HepG2 (cell line): Measurements from ENCODE around the gene SQOR. TPM values are rescaled to one million over a fixed set of nuclear protein-coding genes. Genes with fewer than 3 reads are reported as not detected.

Source experiments
- ATAC-seq: fragments of 200-7000 bp; cut with Tn5 transposase; 3 replicates; pipeline ENCODE4 v1.9.1; 2020; ENCODE audit warnings: mild to moderate bottlenecking, moderate library complexity
- BruUV-seq: library from RNA; stranded (reverse); fragments of 400-500 nt; replicated peaks from 2 replicates; lab custom pipeline; 2021; lab: Mats Ljungman, UMichigan
- CTCF ChIA-PET: fragments of 300-600 bp; formaldehyde crosslinking; extraction: SDS; loops from one replicate; lab custom pipeline; 2021; ENCODE audit warnings: low total read pairs, inconsistent platforms, low intra/inter-chr PET ratio; lab: Yijun Ruan, JAX
- POLR2A ChIA-PET: fragments of 350-600 bp; sonication (Branson Sonifier 250); formaldehyde crosslinking; loops from one replicate; lab custom pipeline; 2020; ENCODE audit warnings: antibody characterized with exemption, inconsistent platforms; lab: Yijun Ruan, JAX
- DNase-seq: peaks from one replicate; pipeline ENCODE4 v3.0.0-alpha.2; 2015; ENCODE audit warnings: low spot score
- FAIRE-seq: peaks from 3 replicates; lab custom pipeline; 2011; peaks lifted over from hg19 to GRCh38; lab: Jason Lieb, UNC
- H2AFZ ChIP-seq: one replicate; pipeline ENCODE4 v1.6.1; 2011; ENCODE audit warnings: low read length, inconsistent platforms
- H3K27ac ChIP-seq: fragments of 300-600 bp; 3 replicates; pipeline ENCODE4 v1.8.0; 2011; ENCODE audit warnings: mixed run types, mild to moderate bottlenecking, mixed read lengths, low read length, inconsistent platforms; ENCODE audit not compliant: insufficient read depth; ENCODE audit errors: extremely low read length
- H3K27me3 ChIP-seq, 2 experiments: fragments of 200-600 bp in 1 of 2; 2 replicates in 1 of 2; 3 replicates in 1 of 2; pipeline versions ENCODE4 v1.6.0 to v1.8.0; 2011; ENCODE audit warnings: low read length in 2 of 2, mild to moderate bottlenecking in 2 of 2, moderate library complexity in 2 of 2, inconsistent platforms in 1 of 2; ENCODE audit not compliant: insufficient read depth in 2 of 2, control insufficient read depth in 1 of 2
- H3K36me3 ChIP-seq, 2 experiments: fragments of 200-600 bp in 1 of 2; replicated peaks in 1 of 2; 2 replicates in 1 of 2; 3 replicates in 1 of 2; pipeline versions ENCODE4 v1.5.1 to v1.8.0; 2011; ENCODE audit warnings: low read length in 2 of 2, inconsistent platforms in 1 of 2; ENCODE audit not compliant: insufficient read depth in 2 of 2, control insufficient read depth in 1 of 2
- H3K4me1 ChIP-seq: 2 replicates; pipeline ENCODE4 v1.5.1; 2012; ENCODE audit warnings: low read length, inconsistent platforms; ENCODE audit not compliant: insufficient read depth
- H3K4me2 ChIP-seq: 2 replicates; pipeline ENCODE4 v1.6.0; 2011; ENCODE audit warnings: low read depth, low read length, inconsistent platforms
- H3K4me3 ChIP-seq, 3 experiments: fragments of 200-600 bp in 1 of 3; sonication (generic), shearing (Covaris generic) in 1 of 3; replicated peaks in 1 of 3; 2 replicates each; pipeline ENCODE4 v1.5.1; 2011 to 2016; ENCODE audit warnings: low read length in 3 of 3, inconsistent platforms in 2 of 3, low read depth in 2 of 3, mild to moderate bottlenecking in 2 of 3, control low read depth in 1 of 3, mixed read lengths in 1 of 3; ENCODE audit not compliant: insufficient read depth in 1 of 3
- H3K79me2 ChIP-seq: one replicate; pipeline ENCODE4 v1.6.1; 2011; ENCODE audit warnings: low read length, inconsistent platforms; ENCODE audit not compliant: insufficient read depth
- H3K9ac ChIP-seq: 2 replicates; pipeline ENCODE4 v1.6.0; 2011; ENCODE audit warnings: mild to moderate bottlenecking, low read depth, low read length, inconsistent platforms; ENCODE audit not compliant: insufficient read depth
- H3K9me3 ChIP-seq: 2 replicates; pipeline ENCODE4 v1.5.1; 2012; ENCODE audit warnings: mild to moderate bottlenecking, low read length
- H4K20me1 ChIP-seq: 2 replicates; pipeline ENCODE4 v1.6.0; 2011; ENCODE audit warnings: inconsistent platforms, mild to moderate bottlenecking, low read length, moderate library complexity; ENCODE audit not compliant: insufficient read depth
- BCL6 ChIP-seq: IDR thresholded peaks from 2 replicates; pipeline ENCODE4 v1.6.1; 2016; ENCODE audit warnings: missing genetic modification reagents, missing compliant biosample characterization
- HNRNPLL ChIP-seq: fragments of 200-400 bp; formaldehyde crosslinking; IDR thresholded peaks from 2 replicates; pipeline ENCODE4 v1.6.1; 2017; ENCODE audit warnings: mild to moderate bottlenecking, low read depth, low read length; ENCODE audit not compliant: poor library complexity, severe bottlenecking
- HNRNPUL1 ChIP-seq: fragments of 200-400 bp; formaldehyde crosslinking; IDR thresholded peaks from 2 replicates; pipeline ENCODE4 v1.6.1; 2017; ENCODE audit warnings: low read depth, mild to moderate bottlenecking, low read length, moderate library complexity
- MAFG ChIP-seq: sonication (generic); formaldehyde crosslinking; IDR thresholded peaks from 2 replicates; pipeline ENCODE4 v1.5.1; 2020; ENCODE audit warnings: mild to moderate bottlenecking, missing genetic modification reagents
- RBAK ChIP-seq: sonication (generic); formaldehyde crosslinking; IDR thresholded peaks from 2 replicates; pipeline ENCODE4 v1.5.1; 2020; ENCODE audit warnings: mild to moderate bottlenecking, missing genetic modification reagents
- RBFOX2 ChIP-seq: fragments of 200-400 bp; formaldehyde crosslinking; IDR thresholded peaks from 2 replicates; pipeline ENCODE4 v1.6.1; 2017; ENCODE audit warnings: low read depth, mild to moderate bottlenecking, low read length
- XBP1 ChIP-seq: sonication (generic); formaldehyde crosslinking; IDR thresholded peaks from 2 replicates; pipeline ENCODE4 v1.5.0; 2020; ENCODE audit warnings: missing genetic modification reagents
- ZFP36L2 ChIP-seq: sonication (generic); formaldehyde crosslinking; IDR thresholded peaks from 2 replicates; pipeline ENCODE4 v1.4.0; 2020; ENCODE audit warnings: missing genetic modification reagents
- ZNF230 ChIP-seq: sonication (generic); formaldehyde crosslinking; IDR thresholded peaks from 2 replicates; pipeline ENCODE4 v1.4.0; 2020; ENCODE audit warnings: mild to moderate bottlenecking, missing genetic modification reagents
- ZNF24 ChIP-seq: fragments of 450-650 bp; IDR thresholded peaks from 2 replicates; pipeline ENCODE4 v1.6.1; 2017; ENCODE audit warnings: antibody characterized with exemption, mild to moderate bottlenecking
- ZNF709 ChIP-seq: sonication (generic); formaldehyde crosslinking; IDR thresholded peaks from 2 replicates; pipeline ENCODE4 v1.5.0; 2020; ENCODE audit warnings: mild to moderate bottlenecking, missing genetic modification reagents
- ZNF777 ChIP-seq: sonication (generic); formaldehyde crosslinking; IDR thresholded peaks from 2 replicates; pipeline ENCODE4 v1.4.0; 2020; ENCODE audit warnings: missing genetic modification reagents
- ZNF788 ChIP-seq: sonication (generic); formaldehyde crosslinking; IDR thresholded peaks from 2 replicates; pipeline ENCODE4 v1.5.0; 2020; ENCODE audit warnings: mild to moderate bottlenecking, missing genetic modification reagents, borderline replicate concordance
- WGBS: methylation state at CpG from one replicate; pipeline ENCODE4 v1.1.6; 2017; ENCODE audit warnings: low lambda C conversion rate; 5-methylcytosine and 5-hydroxymethylcytosine counted together
- in situ Hi-C: cut with HindIII; loops from 2 replicates; pipeline ENCODE4 v1.10.0; 2017; ENCODE audit warnings: low pct_unique_long_range_greater_than_20kb; ENCODE audit not compliant: extremely low pct_ligation_motif_present
- intact Hi-C: fragments of 100-400 bp; cut with micrococcal nuclease; formaldehyde crosslinking; loops from one replicate; pipeline ENCODE4 v1.10.0; 2022; ENCODE audit not compliant: unreplicated experiment
- polyA plus RNA-seq, 8 experiments: library from polyadenylated mRNA; depleted of rRNA in 3 of 8; stranded (reverse) in 7 of 8; unstranded in 1 of 8; fragments of >200 nt; fragmentation: Illumina TruSeq in 4 of 8; extraction: Trizol in 4 of 8; gene quantifications; 2 replicates each; pipeline versions ENCODE4 v1.2.1 to v1.2.3, GENCODE V29; 2011 to 2016; ENCODE audit warnings: low read depth in 4 of 8, missing spikeins in 1 of 8, mixed read lengths in 1 of 8; ENCODE audit not compliant: insufficient read depth in 1 of 8
- total RNA-seq, 5 experiments: library from RNA; depleted of rRNA; stranded (reverse); fragments of >200 nt; fragmentation: Illumina TruSeq; extraction: Trizol; gene quantifications; 2 replicates each; pipeline ENCODE4 v1.2.3, GENCODE V29; 2016; ENCODE audit warnings: low read depth in 1 of 5
- TF ChIP-seq, protein P1 (sequence below): IDR thresholded peaks from 2 replicates; pipeline ENCODE4 v1.6.1; 2016; ENCODE audit warnings: missing compliant biosample characterization, missing genetic modification reagents, borderline replicate concordance

Gene SQOR
- total and polyA plus RNA-seq, 2 of the 13 experiments (the other 11 are each of a cell fraction or from before 2014, with no cell fraction given), result 19.3 to 19.4 TPM

DNA sequence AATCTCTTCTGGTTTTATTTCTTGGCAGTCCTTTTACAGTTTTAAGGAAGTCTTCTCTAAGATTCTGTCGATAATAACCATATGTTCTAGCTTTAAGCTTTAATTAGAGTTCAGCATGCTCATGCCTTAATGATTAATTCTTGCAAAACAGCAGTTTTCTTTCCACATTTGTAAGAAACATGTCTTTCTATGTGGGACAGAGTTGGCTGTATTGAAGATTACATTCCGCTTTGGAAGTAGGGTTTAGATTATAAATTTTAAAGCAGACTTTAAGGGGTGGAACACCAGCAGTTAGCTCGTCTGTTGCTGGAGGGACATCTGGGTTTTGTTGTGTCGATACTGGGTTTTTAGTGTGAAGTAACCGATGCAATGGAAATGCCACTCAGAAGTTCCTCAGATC lies 35.3 kb downstream of the SQOR start:
- TF ChIP-seq ZNF777 (CRISPR knock-in tag), result no peak
- no peak for TF ChIP-seq RBAK (CRISPR knock-in tag)
- TF ChIP-seq HNRNPUL1, result no peak
- TF ChIP-seq ZNF230 (CRISPR knock-in tag), result no peak
- no peak for TF ChIP-seq XBP1
- TF ChIP-seq MAFG (CRISPR knock-in tag), result no peak
- TF ChIP-seq ZNF24, result no peak
- TF ChIP-seq, protein P1, sequence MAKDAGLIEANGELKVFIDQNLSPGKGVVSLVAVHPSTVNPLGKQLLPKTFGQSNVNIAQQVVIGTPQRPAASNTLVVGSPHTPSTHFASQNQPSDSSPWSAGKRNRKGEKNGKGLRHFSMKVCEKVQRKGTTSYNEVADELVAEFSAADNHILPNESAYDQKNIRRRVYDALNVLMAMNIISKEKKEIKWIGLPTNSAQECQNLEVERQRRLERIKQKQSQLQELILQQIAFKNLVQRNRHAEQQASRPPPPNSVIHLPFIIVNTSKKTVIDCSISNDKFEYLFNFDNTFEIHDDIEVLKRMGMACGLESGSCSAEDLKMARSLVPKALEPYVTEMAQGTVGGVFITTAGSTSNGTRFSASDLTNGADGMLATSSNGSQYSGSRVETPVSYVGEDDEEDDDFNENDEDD (CRISPR knock-in tag), result no peak
- TF ChIP-seq ZFP36L2, result no peak
- TF ChIP-seq HNRNPLL, result no peak
- TF ChIP-seq ZNF709 (CRISPR knock-in tag), result no peak
- no peak for TF ChIP-seq ZNF788 (CRISPR knock-in tag)
- TF ChIP-seq BCL6 (CRISPR knock-in tag), result no peak
- TF ChIP-seq RBFOX2, result no peak
- BruUV-seq, result no TSS peak
- Histone ChIP-seq H3K9ac (no peak overlapping the region), H3K27me3 (no peaks in the 10 kb centered on the region; a peak in 1 of 5 replicates), H3K9me3 (no peaks in the 10 kb centered on the region), H2AFZ (no peak overlapping the region), H3K36me3 (peaks cover 0 to 2% of the 10 kb centered on the region in 2 experiments; a peak in 1 of 5 replicates), H3K27ac (no peak overlapping the region), H3K4me3 (no peak overlapping the region), H3K4me2 (no peak overlapping the region), H3K79me2 (no peaks in the 10 kb centered on the region), H4K20me1 (no peaks in the 10 kb centered on the region), H3K4me1 (no peaks in the 10 kb centered on the region)
- FAIRE-seq (no peak), DNase-seq (no peak), ATAC-seq (no peak)
- intact Hi-C loops (no loop called here), in situ Hi-C loops (no loop called here)
- CTCF ChIA-PET, result no interaction called here
- WGBS, result 96% methylated on average over 5 of the region's 5 CpGs
- POLR2A ChIA-PET, result no interaction called here
